CD14-positive monocyte (primary cell): ENCODE results near the gene MT2A. TPM values are rescaled to one million over a fixed set of nuclear protein-coding genes. Genes with fewer than 3 reads are reported as not detected.
"Not testable (repeated sequence)": the region's sequence is repeated elsewhere in the genome, so short reads cannot be mapped to it uniquely, and the experiment has no call there.

Source experiments
- DNase-seq, 3 donors: peaks; one replicate each; pipeline ENCODE4 v3.0.0-alpha.2; 2011 to 2022
- H2AFZ ChIP-seq: 2 replicates; pipeline ENCODE4 v1.6.0; 2012; ENCODE audit warnings: mild to moderate bottlenecking, low read depth, low read length, inconsistent platforms; ENCODE audit not compliant: insufficient read depth, poor library complexity, severe bottlenecking
- H3K27ac ChIP-seq, 2 donors: 1 replicate in 1 of 2; 2 replicates in 1 of 2; pipeline ENCODE4 v1.5.1; 2012 to 2013; ENCODE audit warnings: low read length in 2 of 2, control low read depth in 1 of 2, inconsistent platforms in 1 of 2, low read depth in 1 of 2, mild to moderate bottlenecking in 1 of 2
- H3K27me3 ChIP-seq, 2 donors: one replicate each; pipeline versions ENCODE4 v1.6.0 to v1.6.1; 2011 to 2013; ENCODE audit warnings: low read length in 2 of 2; ENCODE audit not compliant: control insufficient read depth in 2 of 2, insufficient read depth in 2 of 2
- H3K36me3 ChIP-seq, 2 donors: replicated peaks in 1 of 2; 1 replicate in 1 of 2; 2 replicates in 1 of 2; pipeline versions ENCODE4 v1.5.1 to v1.6.1; 2012 to 2013; ENCODE audit warnings: low read length in 2 of 2, control low read depth in 1 of 2, inconsistent platforms in 1 of 2, mild to moderate bottlenecking in 1 of 2; ENCODE audit not compliant: insufficient read depth in 2 of 2, control insufficient read depth in 1 of 2
- H3K4me1 ChIP-seq, 2 donors: 1 replicate in 1 of 2; 2 replicates in 1 of 2; pipeline versions ENCODE4 v1.5.1 to v1.6.1; 2012 to 2013; ENCODE audit warnings: low read length in 2 of 2, control low read depth in 1 of 2, inconsistent platforms in 1 of 2, mild to moderate bottlenecking in 1 of 2, moderate library complexity in 1 of 2; ENCODE audit not compliant: insufficient read depth in 2 of 2, control insufficient read depth in 1 of 2
- H3K4me2 ChIP-seq: replicated peaks from 2 replicates; pipeline ENCODE3; 2012; ENCODE audit warnings: low read length, moderate library complexity, mild to moderate bottlenecking; ENCODE audit not compliant: poor library complexity, severe bottlenecking; ENCODE audit errors: extremely low read depth
- H3K4me3 ChIP-seq, 3 experiments: fragments of 200-600 bp in 1 of 3; sonication (generic) in 1 of 3; replicated peaks in 1 of 3; 1 replicate in 2 of 3; 2 replicates in 1 of 3; pipeline ENCODE4 v1.5.1; 2011 to 2013; ENCODE audit warnings: low read length in 3 of 3, mild to moderate bottlenecking in 3 of 3, control low read depth in 2 of 3, low read depth in 2 of 3, inconsistent platforms in 1 of 3, moderate library complexity in 1 of 3
- H3K79me2 ChIP-seq: 2 replicates; pipeline ENCODE4 v1.6.0; 2012; ENCODE audit warnings: mild to moderate bottlenecking, control low read depth, inconsistent platforms, low read length, moderate library complexity; ENCODE audit not compliant: insufficient read depth
- H3K9ac ChIP-seq: 2 replicates; pipeline ENCODE4 v1.6.0; 2017; ENCODE audit warnings: low read length, mild to moderate bottlenecking; ENCODE audit not compliant: insufficient read depth, poor library complexity, severe bottlenecking
- H3K9me3 ChIP-seq, 2 donors: replicated peaks in 1 of 2; 1 replicate in 1 of 2; 2 replicates in 1 of 2; pipeline versions ENCODE4 v1.5.1 to v1.6.1; 2012 to 2013; ENCODE audit warnings: low read length in 2 of 2, control low read depth in 1 of 2; ENCODE audit not compliant: control insufficient read depth in 1 of 2, insufficient read depth in 1 of 2
- H4K20me1 ChIP-seq: 2 replicates; pipeline ENCODE4 v1.6.0; 2012; ENCODE audit warnings: mild to moderate bottlenecking, low read length, control low read depth, moderate library complexity; ENCODE audit not compliant: insufficient read depth
- H3K27ac Mint-ChIP-seq, 7 donors: one replicate each; pipeline ENCODE4 v1.8.0; 2020; ENCODE audit warnings: mild to moderate bottlenecking in 7 of 7, mixed read lengths in 7 of 7, moderate library complexity in 6 of 7, inconsistent platforms in 2 of 7
- H3K27me3 Mint-ChIP-seq, 3 donors: one replicate each; pipeline ENCODE4 v1.8.0; 2021 to 2022; ENCODE audit warnings: low read depth in 3 of 3, mild to moderate bottlenecking in 3 of 3, mixed read lengths in 3 of 3, moderate library complexity in 3 of 3, inconsistent platforms in 1 of 3
- H3K36me3 Mint-ChIP-seq, 2 donors: one replicate each; pipeline ENCODE4 v1.8.0; 2020; ENCODE audit warnings: mixed read lengths in 2 of 2, inconsistent platforms in 1 of 2, mild to moderate bottlenecking in 1 of 2
- H3K4me1 Mint-ChIP-seq: one replicate; pipeline ENCODE4 v1.8.0; 2020; ENCODE audit warnings: mild to moderate bottlenecking, mixed read lengths
- H3K4me3 Mint-ChIP-seq, 2 donors: one replicate each; pipeline ENCODE4 v1.8.0; 2020; ENCODE audit warnings: mild to moderate bottlenecking in 2 of 2, mixed read lengths in 2 of 2, moderate library complexity in 1 of 2
- H3K9me3 Mint-ChIP-seq, 7 donors: one replicate each; pipeline ENCODE4 v1.8.0; 2020 to 2022; ENCODE audit warnings: mixed read lengths in 7 of 7, mild to moderate bottlenecking in 6 of 7, moderate library complexity in 6 of 7, inconsistent platforms in 2 of 7
- WGBS: methylation state at CpG from one replicate; pipeline ENCODE4 v1.1.5; 2013; ENCODE audit warnings: missing lambda C conversion rate; ENCODE audit not compliant: insufficient coverage; 5-methylcytosine and 5-hydroxymethylcytosine counted together
- intact Hi-C, 2 donors: fragments of 100-400 bp; cut with micrococcal nuclease; formaldehyde crosslinking; loops; one replicate each; pipeline versions ENCODE4 v1.15.0 to v1.15.1; 2023
- polyA plus RNA-seq, 3 donors: library from polyadenylated mRNA; depleted of rRNA in 1 of 3; unstranded in 2 of 3; stranded (reverse) in 1 of 3; fragments of 300-500 nt in 2 of 3; fragments of >200 nt in 1 of 3; fragmentation: Illumina TruSeq in 2 of 3; gene quantifications; 1 replicate in 2 of 3; 2 replicates in 1 of 3; pipeline ENCODE4 v1.2.3, GENCODE V29; 2012 to 2021
- TF ChIP-seq, protein P1 (sequence below): fragments of 200-600 bp; IDR thresholded peaks from one replicate; pipeline ENCODE4 v1.8.0; 2022; ENCODE audit warnings: antibody characterized with exemption, mild to moderate bottlenecking

The MT2A gene
- polyA plus RNA-seq, 3 donors, result 26.8 to 228 (median 126) TPM

DNA sequence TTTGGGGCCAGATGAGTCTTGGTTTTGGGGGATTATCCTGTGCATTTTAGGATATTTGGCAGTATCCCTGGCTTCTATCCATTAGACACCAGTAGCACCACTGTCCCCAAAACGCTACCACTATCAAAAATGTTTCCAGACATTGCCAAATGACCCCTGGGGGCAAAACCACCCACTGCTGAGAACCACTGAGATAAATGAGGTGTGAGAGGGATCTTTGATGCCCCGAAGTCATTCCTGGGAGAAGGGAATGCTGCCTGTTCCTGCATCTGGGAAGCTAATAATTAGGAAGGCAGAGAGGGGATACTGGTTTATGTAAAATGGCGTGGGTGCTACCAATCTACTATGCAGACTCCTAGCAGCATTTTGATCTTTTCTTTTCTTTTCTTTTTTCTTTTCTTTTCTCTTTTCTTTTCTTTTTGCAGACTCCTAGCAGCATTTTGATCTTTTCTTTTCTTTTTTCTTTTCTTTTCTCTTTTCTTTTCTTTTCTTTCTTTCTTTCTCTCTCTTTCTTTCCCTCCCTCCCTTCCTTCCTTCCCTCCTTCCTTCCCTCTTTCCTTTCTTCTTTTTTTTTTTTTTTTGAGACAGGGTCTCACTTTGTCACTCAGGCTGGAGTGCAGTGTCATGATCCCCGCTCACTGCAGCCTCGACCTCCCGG lies 27.9 kb upstream of the MT2A start:
- DNase-seq, result no peak
- TF ChIP-seq, protein P1, sequence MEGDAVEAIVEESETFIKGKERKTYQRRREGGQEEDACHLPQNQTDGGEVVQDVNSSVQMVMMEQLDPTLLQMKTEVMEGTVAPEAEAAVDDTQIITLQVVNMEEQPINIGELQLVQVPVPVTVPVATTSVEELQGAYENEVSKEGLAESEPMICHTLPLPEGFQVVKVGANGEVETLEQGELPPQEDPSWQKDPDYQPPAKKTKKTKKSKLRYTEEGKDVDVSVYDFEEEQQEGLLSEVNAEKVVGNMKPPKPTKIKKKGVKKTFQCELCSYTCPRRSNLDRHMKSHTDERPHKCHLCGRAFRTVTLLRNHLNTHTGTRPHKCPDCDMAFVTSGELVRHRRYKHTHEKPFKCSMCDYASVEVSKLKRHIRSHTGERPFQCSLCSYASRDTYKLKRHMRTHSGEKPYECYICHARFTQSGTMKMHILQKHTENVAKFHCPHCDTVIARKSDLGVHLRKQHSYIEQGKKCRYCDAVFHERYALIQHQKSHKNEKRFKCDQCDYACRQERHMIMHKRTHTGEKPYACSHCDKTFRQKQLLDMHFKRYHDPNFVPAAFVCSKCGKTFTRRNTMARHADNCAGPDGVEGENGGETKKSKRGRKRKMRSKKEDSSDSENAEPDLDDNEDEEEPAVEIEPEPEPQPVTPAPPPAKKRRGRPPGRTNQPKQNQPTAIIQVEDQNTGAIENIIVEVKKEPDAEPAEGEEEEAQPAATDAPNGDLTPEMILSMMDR, result no peak

DNA sequence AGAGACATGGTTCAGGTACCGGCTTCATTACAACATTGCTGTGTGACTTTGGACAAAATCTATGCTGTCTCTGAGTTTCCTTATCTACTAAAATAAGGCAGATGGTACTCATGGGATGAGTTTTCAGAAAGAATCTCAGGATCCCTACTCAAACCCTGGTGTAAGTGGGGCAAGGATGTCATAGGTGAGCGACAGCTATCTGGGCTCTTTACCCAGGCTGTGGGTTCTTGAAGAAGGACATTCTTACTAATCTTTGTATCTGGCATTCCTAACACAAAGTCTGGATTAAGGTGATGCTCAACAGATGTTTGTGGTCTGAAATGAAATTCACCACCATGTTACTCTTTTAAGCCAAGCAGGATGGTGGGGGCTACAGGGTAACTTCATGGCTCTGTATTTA lies 25.5 kb upstream of the MT2A start:
- H4K20me1 ChIP-seq, intact Hi-C loops: not testable (repeated sequence)

More for the DNA sequence above, 27.9 kb upstream of the MT2A start:
- intact Hi-C loops, result no loop called here
- Mint-ChIP-seq H3K9me3 (peaks cover 0 to 2% (median 0%) of the 10 kb centered on the region in 7 donors), H3K36me3 (no peaks in the 10 kb centered on the region), H3K4me1 (no peaks in the 10 kb centered on the region), H3K4me3 (no peak overlapping the region), H3K27me3 (peaks cover 14 to 29% (median 15%) of the 10 kb centered on the region in 3 donors), H3K27ac (no peak overlapping the region)
- WGBS, result 94% methylated on average over 3 of the region's 6 CpGs
- no peaks in the 10 kb centered on the region for H3K4me1 ChIP-seq
- no peak overlapping the region for H3K27ac ChIP-seq
- no peaks in the 10 kb centered on the region for H4K20me1 ChIP-seq
- H3K36me3 ChIP-seq, result no peaks in the 10 kb centered on the region
- no peak overlapping the region for H3K4me3 ChIP-seq
- no peaks in the 10 kb centered on the region for H3K79me2 ChIP-seq
- H3K9me3 ChIP-seq, result no peaks in the 10 kb centered on the region
- peaks cover 0 to 2% of the 10 kb centered on the region in 2 donors for H3K27me3 ChIP-seq
- no peak overlapping the region for H3K9ac ChIP-seq
- no peak overlapping the region for H3K4me2 ChIP-seq
- no peak overlapping the region for H2AFZ ChIP-seq

More for the DNA sequence above, 25.5 kb upstream of the MT2A start:
- not testable (repeated sequence) for H3K4me1 Mint-ChIP-seq, H3K4me3 Mint-ChIP-seq, H3K79me2 ChIP-seq, H3K4me2 ChIP-seq, H2AFZ ChIP-seq, DNase-seq, H3K4me1 ChIP-seq, H3K9ac ChIP-seq, H3K4me3 ChIP-seq, H3K36me3 ChIP-seq, H3K9me3 ChIP-seq, H3K27ac Mint-ChIP-seq, H3K27ac ChIP-seq, H3K36me3 Mint-ChIP-seq, H3K9me3 Mint-ChIP-seq
- H3K27me3 Mint-ChIP-seq, result peaks cover 18 to 43% (median 23%) of the 10 kb centered on the region in 3 donors
- H3K27me3 ChIP-seq, result peaks cover 3 to 17% of the 10 kb centered on the region in 2 donors
- WGBS, result no CpG with 5 or more reads among the region's 2 CpGs
